ENCODE data around the gene PPCDC.
"Not testable (repeated sequence)": the region's sequence is repeated elsewhere in the genome, so short reads cannot be mapped to it uniquely, and the experiment has no call there.

PPCDC gene

GRCh38 chr15:75073197-75073596 is 49.8 kb downstream of the PPCDC start:
- no peak for DNase-seq

- DNase-seq, result no peak
Measured at GRCh38 chr15:75076277-75076676, 52.9 kb downstream of the PPCDC start.

- DNase-seq, result not testable (repeated sequence)
Measured at GRCh38 chr15:75077551-75077961, 54.2 kb downstream of the PPCDC start.

DNA sequence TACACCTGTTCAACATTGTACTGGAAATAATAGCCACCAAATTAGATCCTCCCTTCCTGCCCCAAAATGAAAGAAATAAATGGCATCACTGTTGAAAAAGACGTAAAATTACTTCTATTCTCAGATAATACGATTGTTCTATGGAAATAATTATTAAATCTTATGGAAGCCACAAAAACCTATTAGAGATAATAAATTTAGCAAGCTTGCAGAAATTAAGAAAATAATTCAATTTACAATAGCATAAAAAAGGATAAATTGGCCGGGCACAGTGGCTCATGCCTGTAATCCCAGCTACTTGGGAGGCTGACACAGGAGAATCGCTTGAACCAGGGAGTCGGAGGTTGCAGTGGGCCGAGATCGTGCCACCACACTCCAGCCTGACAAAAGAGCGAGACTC is 57.8 kb downstream of the PPCDC start:
- no peak for DNase-seq

- no peak for DNase-seq
Measured at GRCh38 chr15:75082689-75083088, 59.3 kb downstream of the PPCDC start.

GRCh38 chr15:75085708-75086107 is 62.3 kb downstream of the PPCDC start:
- not testable (repeated sequence) for DNase-seq

- no peak for DNase-seq
Measured at GRCh38 chr15:75089456-75090387, 66.3 kb downstream of the PPCDC start.

DNA sequence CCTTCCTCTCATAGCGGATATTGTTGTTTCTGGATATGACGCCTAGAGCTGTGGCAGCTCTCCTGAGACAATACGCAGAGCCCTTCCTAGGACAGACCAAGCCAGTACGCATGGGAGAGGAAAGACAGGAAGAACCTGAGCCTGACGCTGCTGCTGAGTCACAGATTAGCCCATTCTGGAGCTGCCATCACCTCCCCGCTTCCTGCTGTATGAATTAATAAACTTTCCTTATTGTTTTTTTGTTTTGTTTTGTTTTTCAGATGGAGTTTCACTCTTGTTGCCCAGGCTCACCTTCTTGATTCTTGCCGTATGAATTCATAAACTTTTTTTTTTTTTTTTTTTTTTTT is 67.0 kb downstream of the PPCDC start:
- no peak for DNase-seq

DNA sequence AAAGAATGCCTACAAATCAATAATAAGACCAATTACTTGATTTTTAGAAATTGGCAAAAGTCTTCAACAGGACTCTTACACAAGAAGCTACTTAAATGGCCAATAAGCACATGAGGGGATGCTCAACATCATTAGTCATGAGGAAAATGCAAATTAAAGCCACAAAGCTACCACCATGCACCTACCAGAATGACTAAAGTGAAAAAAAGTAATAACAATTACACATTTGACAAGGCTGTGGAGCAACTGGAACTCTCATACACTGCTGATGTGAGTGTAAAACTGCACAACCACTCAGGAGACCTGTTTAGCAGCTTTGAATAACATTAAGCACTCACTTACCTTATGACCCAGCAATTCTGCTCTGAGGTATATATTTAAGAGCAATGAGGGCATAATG is 68.4 kb downstream of the PPCDC start:
- no peak for DNase-seq

- not testable (repeated sequence) for DNase-seq
Measured at GRCh38 chr15:75094961-75095478, 71.6 kb downstream of the PPCDC start.

- no peak for DNase-seq
Measured at GRCh38 chr15:75095594-75095993, 72.2 kb downstream of the PPCDC start.

DNA sequence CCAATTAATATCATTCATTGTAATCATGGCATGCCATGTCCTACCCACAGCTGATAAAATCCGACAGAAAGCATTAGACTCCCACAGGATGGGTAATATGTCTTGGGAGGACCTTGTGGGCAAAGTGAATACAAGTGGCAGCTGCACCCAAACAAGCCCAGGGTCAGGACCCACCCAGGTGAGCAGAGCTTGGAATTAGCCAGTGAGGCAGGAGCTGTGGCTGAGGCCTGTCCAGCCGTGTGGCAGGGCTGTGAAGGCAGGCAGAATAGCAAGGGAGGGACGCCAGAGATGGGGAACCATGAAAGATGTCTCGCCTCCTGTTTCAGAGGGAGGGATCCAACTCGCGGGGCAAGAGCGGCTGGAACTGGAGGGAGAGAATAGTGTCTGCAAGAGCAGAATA is 74.5 kb downstream of the PPCDC start:
- DNase-seq, result no peak

DNA sequence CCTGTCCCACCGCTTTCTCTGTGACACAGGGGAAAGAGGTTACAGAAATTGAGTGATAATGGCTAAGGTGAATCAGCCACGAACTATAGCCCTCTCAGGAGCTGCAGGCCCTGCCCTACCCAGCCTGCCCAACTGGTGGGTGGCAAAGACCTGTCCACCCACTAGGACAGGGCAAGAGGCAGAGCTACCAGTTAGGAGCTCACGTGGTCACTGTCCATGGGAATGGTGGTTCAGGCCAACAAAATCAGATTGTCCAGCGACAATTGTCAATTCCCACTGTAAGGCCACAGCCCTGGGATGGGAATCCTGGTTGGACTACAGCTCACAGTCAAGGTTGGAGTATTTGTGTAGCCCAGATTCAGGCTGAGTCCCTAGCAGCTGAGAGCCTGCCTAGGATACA is 75.0 kb downstream of the PPCDC start:
- DNase-seq, result no peak

Data from NCI-H345 (cell line).